ENCODE data around the gene ACTRT2. TPM values are rescaled to one million over a fixed set of nuclear protein-coding genes. Genes with fewer than 3 reads are reported as not detected.
A peak's percentile ranks its signal among the peaks of the same experiment; 100 is the strongest.

The ACTRT2 gene
- total RNA-seq, 1 donor from 2014 or later: not detected

- DNase-seq: no peak
Measured at GRCh38 chr1:2983706-2984398, 37.4 kb upstream of the ACTRT2 start.

GRCh38 chr1:2984399-2985061 is 36.7 kb upstream of the ACTRT2 start:
- DNase-seq: no peak

GRCh38 chr1:2985067-2985561 is 36.2 kb upstream of the ACTRT2 start:
- DNase-seq: peak; percentile 48

GRCh38 chr1:2985694-2986548 is 35.3 kb upstream of the ACTRT2 start:
- no peak for DNase-seq

GRCh38 chr1:2986549-2987305 is 34.5 kb upstream of the ACTRT2 start:
- no peak for DNase-seq

GRCh38 chr1:2987773-2988172 is 33.5 kb upstream of the ACTRT2 start:
- DNase-seq: no peak

- DNase-seq: no peak
Measured at GRCh38 chr1:2988256-2988655, 33.0 kb upstream of the ACTRT2 start.

- no peak for DNase-seq
Measured at GRCh38 chr1:2989185-2989584, 32.1 kb upstream of the ACTRT2 start.

GRCh38 chr1:2989976-2990375 is 31.3 kb upstream of the ACTRT2 start:
- DNase-seq: no peak

GRCh38 chr1:2990376-2991115 is 30.7 kb upstream of the ACTRT2 start:
- DNase-seq: no peak

GRCh38 chr1:2991753-2992495 is 29.3 kb upstream of the ACTRT2 start:
- DNase-seq: no peak

GRCh38 chr1:2998503-2999100 is 22.7 kb upstream of the ACTRT2 start:
- no peak for DNase-seq

GRCh38 chr1:2999138-2999537 is 22.1 kb upstream of the ACTRT2 start:
- DNase-seq: no peak

GRCh38 chr1:2999571-2999970 is 21.7 kb upstream of the ACTRT2 start:
- no peak for DNase-seq

- no peak for DNase-seq
Measured at GRCh38 chr1:3000214-3000613, 21.1 kb upstream of the ACTRT2 start.

GRCh38 chr1:3000671-3001470 is 20.4 kb upstream of the ACTRT2 start:
- DNase-seq: no peak

- no peak for DNase-seq
Measured at GRCh38 chr1:3001471-3002348, 19.6 kb upstream of the ACTRT2 start.

- no peak for DNase-seq
Measured at GRCh38 chr1:3002349-3003038, 18.8 kb upstream of the ACTRT2 start.
